Left lung (tissue), 10 donors: Measurements from ENCODE around the gene NCAPD3. TPM values are rescaled to one million over a fixed set of nuclear protein-coding genes. Genes with fewer than 3 reads are reported as not detected.
"Not testable (repeated sequence)": the region's sequence is repeated elsewhere in the genome, so short reads cannot be mapped to it uniquely, and the experiment has no call there.

Source experiments
- ATAC-seq: fragments of 200-7000 bp; cut with Tn5 transposase; one replicate; pipeline ENCODE4 v1.9.1; 2020; ENCODE audit warnings: moderate library complexity
- DNase-seq, 4 donors: peaks; one replicate each; pipeline ENCODE4 v3.0.0-alpha.2; 2013 to 2020
- H3K27ac ChIP-seq, 2 donors: fragments of 200-600 bp; sonication (generic) in 1 of 2; one replicate each; pipeline versions ENCODE4 v1.5.0 to v1.8.0; 2020 to 2021
- H3K27me3 ChIP-seq, 2 donors: fragments of 200-600 bp; sonication (generic) in 1 of 2; one replicate each; pipeline versions ENCODE4 v1.5.0 to v1.8.0; 2020 to 2021
- H3K36me3 ChIP-seq, 2 donors: fragments of 200-600 bp; sonication (generic) in 1 of 2; one replicate each; pipeline versions ENCODE4 v1.5.0 to v1.8.0; 2020 to 2021
- H3K4me1 ChIP-seq, 2 donors: fragments of 200-600 bp; one replicate each; pipeline ENCODE4 v1.8.0; 2021
- H3K4me3 ChIP-seq, 2 donors: fragments of 200-600 bp; sonication (generic) in 1 of 2; one replicate each; pipeline versions ENCODE4 v1.5.0 to v1.8.0; 2020 to 2021; ENCODE audit warnings: mild to moderate bottlenecking in 1 of 2
- H3K9me3 ChIP-seq, 2 donors: fragments of 200-600 bp; sonication (generic) in 1 of 2; one replicate each; pipeline versions ENCODE4 v1.5.0 to v1.8.0; 2020 to 2021
- intact Hi-C, 2 donors: fragments of 100-400 bp; cut with DNase I; formaldehyde crosslinking; loops; one replicate each; pipeline versions ENCODE4 v1.11.2 to v1.14.2; 2022
- polyA plus RNA-seq, 6 donors: library from polyadenylated mRNA; unstranded; fragments of 120-200 nt; gene quantifications; one replicate each; pipeline ENCODE4 v1.2.1, GENCODE V29; 2013; ENCODE audit not compliant: insufficient read length in 6 of 6
- total RNA-seq, 2 donors: library from RNA; stranded (reverse); fragmentation: NEBNext Ultra II Directional; extraction: Animal tissue kit (Norgen Biotek cat#: 25700); gene quantifications; one replicate each; pipeline ENCODE4 v1.2.1, GENCODE V29; 2021
- TF ChIP-seq, protein P1 (sequence below), 2 donors: fragments of 200-600 bp; sonication (generic) in 1 of 2; IDR thresholded peaks; one replicate each; pipeline versions ENCODE4 v1.5.0 to v1.8.0; 2021; ENCODE audit warnings: antibody characterized with exemption in 2 of 2
- donor health status: DM: no; HTN: yes; CAD: no.
- donor health status: DM: no; HTN: no; CAD: no.

NCAPD3 gene
- total and polyA plus RNA-seq, 8 donors = 16.4 to 37.7 (median 32.6) TPM

DNA sequence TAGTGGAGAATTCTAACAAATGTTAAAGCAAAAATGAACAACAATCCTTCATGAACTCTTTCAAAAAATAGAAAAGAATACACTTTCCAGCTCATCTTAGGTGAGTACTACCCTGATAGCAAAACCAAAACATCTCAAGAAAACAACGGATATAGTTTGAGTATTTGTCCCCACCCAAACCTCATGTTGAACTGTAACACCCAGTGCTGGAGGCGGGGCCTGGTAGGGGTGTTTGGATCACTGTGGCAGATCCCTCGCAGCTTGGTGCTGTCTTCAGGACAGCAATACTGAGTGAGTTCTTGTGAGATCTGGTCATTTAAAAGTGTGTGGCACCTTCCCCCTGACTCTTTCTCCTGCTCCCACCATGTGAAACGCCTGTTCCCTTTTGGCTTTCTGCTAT lies 27.0 kb downstream of the NCAPD3 start:
- TF ChIP-seq, protein P1, sequence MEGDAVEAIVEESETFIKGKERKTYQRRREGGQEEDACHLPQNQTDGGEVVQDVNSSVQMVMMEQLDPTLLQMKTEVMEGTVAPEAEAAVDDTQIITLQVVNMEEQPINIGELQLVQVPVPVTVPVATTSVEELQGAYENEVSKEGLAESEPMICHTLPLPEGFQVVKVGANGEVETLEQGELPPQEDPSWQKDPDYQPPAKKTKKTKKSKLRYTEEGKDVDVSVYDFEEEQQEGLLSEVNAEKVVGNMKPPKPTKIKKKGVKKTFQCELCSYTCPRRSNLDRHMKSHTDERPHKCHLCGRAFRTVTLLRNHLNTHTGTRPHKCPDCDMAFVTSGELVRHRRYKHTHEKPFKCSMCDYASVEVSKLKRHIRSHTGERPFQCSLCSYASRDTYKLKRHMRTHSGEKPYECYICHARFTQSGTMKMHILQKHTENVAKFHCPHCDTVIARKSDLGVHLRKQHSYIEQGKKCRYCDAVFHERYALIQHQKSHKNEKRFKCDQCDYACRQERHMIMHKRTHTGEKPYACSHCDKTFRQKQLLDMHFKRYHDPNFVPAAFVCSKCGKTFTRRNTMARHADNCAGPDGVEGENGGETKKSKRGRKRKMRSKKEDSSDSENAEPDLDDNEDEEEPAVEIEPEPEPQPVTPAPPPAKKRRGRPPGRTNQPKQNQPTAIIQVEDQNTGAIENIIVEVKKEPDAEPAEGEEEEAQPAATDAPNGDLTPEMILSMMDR (IDR thresholded peaks at IDR 0.05) = no peak
- Histone ChIP-seq H3K4me3 (no peak overlapping the region), H3K36me3 (peaks cover 0 to 67% of the 10 kb centered on the region in 2 donors), H3K9me3 (no peaks in the 10 kb centered on the region), H3K4me1 (no peaks in the 10 kb centered on the region), H3K27me3 (no peaks in the 10 kb centered on the region), H3K27ac (no peak overlapping the region)
- ATAC-seq = no peak
- no peak for DNase-seq
- intact Hi-C loops = no loop called here

DNA sequence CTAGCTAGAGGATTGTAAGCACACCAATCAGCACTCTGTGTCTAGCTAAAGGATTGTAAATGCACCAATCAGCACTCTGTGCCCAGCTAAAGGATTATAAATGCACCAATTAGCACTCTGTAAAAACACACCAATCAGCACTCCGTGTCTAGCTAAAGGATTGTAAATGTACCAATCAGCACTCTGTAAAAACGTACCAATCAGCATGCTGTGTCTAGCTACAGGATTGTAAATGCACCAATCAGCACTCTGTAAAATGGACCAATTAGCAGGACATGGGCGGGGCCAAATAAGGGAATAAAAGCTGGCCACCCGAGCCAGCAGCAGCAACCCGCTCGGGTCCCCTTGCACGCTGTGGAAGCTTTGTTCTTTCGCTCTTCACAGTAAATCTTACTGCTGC lies 35.7 kb downstream of the NCAPD3 start:
- H3K4me3 ChIP-seq, H3K4me1 ChIP-seq, H3K9me3 ChIP-seq, H3K27ac ChIP-seq, ATAC-seq, DNase-seq, intact Hi-C loops, H3K27me3 ChIP-seq: not testable (repeated sequence)
- peaks cover 0 to 89% of the 10 kb centered on the region in 2 donors for H3K36me3 ChIP-seq

DNA sequence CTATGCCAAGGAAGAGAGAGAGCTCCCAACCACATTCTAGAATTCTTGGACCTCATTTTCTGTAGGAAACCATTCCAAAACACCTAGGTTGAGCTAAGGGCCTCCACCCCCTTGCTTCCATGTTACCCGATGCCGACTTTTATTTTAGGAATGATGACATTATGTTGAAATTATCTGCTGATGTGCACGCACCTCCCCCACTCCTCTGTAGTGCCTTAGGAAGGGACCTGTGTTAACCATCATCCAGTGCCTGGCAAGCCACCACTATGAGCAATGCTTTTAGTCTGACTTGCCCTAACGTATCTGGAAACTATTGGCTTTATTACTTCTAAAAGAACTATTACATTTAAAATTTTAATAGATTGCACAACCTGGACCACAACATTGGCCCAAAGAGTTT lies 42.1 kb downstream of the NCAPD3 start:
- no peaks in the 10 kb centered on the region for H3K4me1 ChIP-seq
- H3K27ac ChIP-seq = no peak overlapping the region
- no peaks in the 10 kb centered on the region for H3K9me3 ChIP-seq
- H3K36me3 ChIP-seq = peaks cover 0 to 77% of the 10 kb centered on the region in 2 donors
- DNase-seq (no peak), ATAC-seq (no peak)
- H3K4me3 ChIP-seq = no peak overlapping the region
- H3K27me3 ChIP-seq = no peaks in the 10 kb centered on the region
- intact Hi-C loops = no loop called here
- TF ChIP-seq, protein P1 (IDR thresholded peaks at IDR 0.05) = no peak

DNA sequence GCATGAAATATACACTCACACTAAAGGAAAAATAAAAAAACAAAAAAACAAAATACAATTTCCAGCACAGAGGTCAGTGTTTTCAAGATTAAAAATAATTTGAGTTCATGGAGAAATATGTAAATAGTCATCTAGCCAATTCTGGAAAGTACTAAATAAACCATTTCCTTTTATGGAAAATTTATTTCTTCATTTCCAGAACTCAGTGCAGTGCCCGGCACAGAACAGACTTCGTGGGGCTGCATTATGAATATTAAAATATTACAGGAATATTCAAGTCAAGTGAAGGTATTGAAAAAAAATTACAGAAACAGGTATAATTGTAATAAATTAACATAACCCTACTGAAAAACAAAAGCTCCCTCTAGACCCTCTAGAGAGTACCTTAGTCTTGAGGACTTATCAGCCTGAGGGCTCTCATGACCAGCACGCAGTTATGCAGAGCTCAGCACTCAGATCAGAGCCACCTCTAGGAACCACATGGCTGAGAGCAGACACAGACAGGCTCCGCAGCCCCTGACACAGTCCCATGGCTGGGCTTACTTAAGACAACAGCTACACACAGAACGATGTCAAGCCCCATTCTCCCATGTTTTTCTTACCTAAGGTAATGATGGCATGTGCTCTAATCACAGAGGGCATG lies 45.6 kb downstream of the NCAPD3 start:
- no peaks in the 10 kb centered on the region for H3K4me1 ChIP-seq
- H3K27ac ChIP-seq = no peak overlapping the region
- intact Hi-C loops = no loop called here
- no peaks in the 10 kb centered on the region for H3K27me3 ChIP-seq
- TF ChIP-seq, protein P1 (IDR thresholded peaks at IDR 0.05) = no peak
- ATAC-seq (no peak), DNase-seq (no peak)
- no peaks in the 10 kb centered on the region for H3K9me3 ChIP-seq
- no peak overlapping the region for H3K4me3 ChIP-seq
- H3K36me3 ChIP-seq = peaks cover 0 to 81% of the 10 kb centered on the region in 2 donors

DNA sequence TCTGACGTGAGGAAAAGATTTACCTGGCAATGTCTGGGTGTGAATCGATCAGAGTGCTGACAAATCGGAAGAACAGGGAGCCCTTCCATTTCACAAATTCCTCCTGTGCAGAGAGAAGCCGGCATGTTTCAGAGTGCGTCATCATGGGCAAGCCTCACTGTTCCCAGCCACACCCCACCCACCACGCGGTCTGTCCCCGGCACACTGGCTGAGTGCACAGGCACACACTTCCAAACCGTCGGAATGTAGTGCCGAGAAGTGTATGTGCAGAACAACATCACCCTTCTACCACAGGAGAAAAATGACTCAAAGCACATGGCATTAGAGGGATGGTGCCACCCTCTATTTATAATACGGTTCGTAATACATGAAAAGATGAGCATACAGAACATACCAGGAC lies 47.5 kb downstream of the NCAPD3 start:
- TF ChIP-seq, protein P1 (IDR thresholded peaks at IDR 0.05) = no peak
- DNase-seq (no peak), ATAC-seq (no peak)
- no peak overlapping the region for H3K27ac ChIP-seq
- H3K4me3 ChIP-seq = no peak overlapping the region
- H3K27me3 ChIP-seq = no peaks in the 10 kb centered on the region
- intact Hi-C loops = no loop called here
- H3K9me3 ChIP-seq = no peaks in the 10 kb centered on the region
- no peaks in the 10 kb centered on the region for H3K4me1 ChIP-seq
- H3K36me3 ChIP-seq = peaks cover 0 to 85% of the 10 kb centered on the region in 2 donors

DNA sequence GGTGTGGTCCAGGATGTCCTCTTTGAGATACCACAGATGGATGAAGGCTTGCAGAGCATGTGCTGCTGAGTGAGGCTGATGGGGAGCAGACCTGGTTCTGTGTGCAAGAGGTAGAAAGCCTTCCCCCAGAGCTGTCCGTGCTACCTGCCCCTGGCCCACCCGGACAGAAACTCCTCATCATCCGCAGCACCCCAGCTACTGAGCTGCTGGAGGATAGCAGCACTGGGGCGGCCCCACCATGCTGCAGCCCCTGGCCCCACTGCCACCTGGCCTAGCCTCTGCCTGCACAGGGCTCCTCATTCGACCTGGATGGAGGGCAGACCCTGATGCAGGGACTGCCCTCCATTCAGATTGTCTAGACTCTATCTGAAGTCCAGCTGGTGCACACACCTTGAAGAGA lies 50.5 kb downstream of the NCAPD3 start:
- no peak for DNase-seq
- intact Hi-C loops = no loop called here

More for the DNA sequence above, 50.5 kb downstream of the NCAPD3 start:
- TF ChIP-seq, protein P1 (IDR thresholded peaks at IDR 0.05) = no peak
- H3K4me1 ChIP-seq = no peaks in the 10 kb centered on the region
- ATAC-seq = no peak
- H3K27me3 ChIP-seq = no peaks in the 10 kb centered on the region
- H3K4me3 ChIP-seq = no peak overlapping the region
- no peaks in the 10 kb centered on the region for H3K9me3 ChIP-seq
- no peak overlapping the region for H3K27ac ChIP-seq
- H3K36me3 ChIP-seq = peaks cover 0 to 78% of the 10 kb centered on the region in 2 donors
